ENCODE results near the gene GIPC3.
"Not testable (repeated sequence)": the region's sequence is repeated elsewhere in the genome, so short reads cannot be mapped to it uniquely, and the experiment has no call there.

Gene GIPC3

DNA sequence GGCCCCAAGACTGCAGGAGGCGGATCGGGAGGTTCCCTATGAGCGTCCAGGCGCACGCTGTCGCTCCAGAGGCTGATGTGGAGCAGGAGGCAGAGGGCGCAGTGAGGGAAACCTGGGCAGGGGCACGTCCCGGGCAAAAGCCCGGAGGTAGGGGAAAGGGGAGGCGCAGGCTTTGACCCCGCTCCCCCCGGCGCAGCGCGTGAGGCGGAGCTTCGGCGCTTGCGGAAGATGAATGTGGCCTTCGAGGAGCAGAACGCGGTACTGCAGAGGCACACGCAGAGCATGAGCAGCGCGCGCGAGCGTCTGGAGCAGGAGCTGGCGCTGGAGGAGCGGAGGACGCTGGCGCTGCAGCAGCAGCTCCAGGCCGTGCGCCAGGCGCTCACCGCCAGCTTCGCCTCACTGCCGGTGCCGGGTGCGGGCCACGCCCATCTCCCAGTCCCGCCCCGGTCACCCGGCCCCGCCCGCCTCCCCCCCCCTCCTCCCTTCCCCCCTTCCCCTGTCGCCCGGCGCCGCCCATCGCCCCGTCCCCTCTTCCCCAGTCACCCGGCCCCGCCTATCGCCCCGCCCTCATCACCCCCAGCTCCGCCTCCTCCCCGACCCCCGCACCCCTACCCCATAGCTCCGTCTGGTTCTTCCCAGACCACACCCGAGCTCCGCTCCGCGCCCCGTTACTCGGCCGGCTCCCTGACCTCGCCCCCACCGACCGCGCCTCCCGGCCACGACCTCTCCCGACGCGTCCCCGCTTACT is 8.4 kb upstream of the GIPC3 start:
- no peak for DNase-seq (ENCODE audit: low read depth)

DNA sequence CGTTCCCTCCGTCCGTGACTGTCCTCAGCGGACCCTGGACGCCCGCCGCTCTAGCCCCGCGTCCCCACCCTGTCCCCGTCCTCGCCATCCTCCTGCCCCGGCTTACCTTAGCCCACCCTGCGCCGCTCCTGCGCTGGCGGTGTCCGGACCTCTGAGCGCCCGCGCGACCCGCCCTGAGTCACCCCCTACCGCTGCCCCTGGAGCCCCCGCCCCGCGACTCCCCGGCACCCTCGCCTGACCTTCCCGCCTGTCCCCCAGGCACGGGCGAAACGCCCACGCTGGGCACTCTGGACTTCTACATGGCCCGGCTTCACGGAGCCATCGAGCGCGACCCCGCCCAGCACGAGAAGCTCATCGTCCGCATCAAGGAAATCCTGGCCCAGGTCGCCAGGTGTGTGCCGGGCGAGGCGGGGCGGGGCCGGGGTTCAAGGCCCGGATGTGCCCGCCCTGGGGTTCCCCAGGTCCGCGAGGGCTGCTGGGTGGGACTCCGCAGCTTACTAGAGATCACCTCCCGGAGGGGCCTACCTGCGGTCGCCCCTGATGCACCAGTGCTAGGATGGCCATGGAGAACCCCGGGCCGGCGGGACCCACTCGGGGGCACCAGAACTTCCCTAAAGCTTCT is 7.4 kb upstream of the GIPC3 start:
- DNase-seq (ENCODE audit: low read depth): no peak

DNA sequence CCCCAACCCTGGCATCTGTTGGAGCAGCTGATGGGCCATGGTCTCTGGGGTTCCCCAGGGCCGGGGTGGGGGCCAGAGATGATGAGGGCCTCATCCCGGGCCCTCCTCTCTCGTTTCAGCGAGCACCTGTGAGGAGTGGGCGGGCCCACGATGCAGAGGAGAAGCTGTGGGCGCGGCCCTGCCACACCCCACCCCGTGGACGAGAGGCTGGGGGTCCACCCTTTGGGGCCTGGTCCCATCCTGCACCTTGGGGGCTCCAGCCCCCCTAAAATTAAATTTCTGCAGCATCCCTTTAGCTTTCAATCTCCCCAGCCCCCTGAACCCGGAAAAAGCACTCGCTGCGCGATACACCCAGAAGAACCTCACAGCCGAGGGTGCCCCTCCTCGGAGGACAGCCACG is 6.9 kb upstream of the GIPC3 start:
- no peak for DNase-seq (ENCODE audit: low read depth)

DNA sequence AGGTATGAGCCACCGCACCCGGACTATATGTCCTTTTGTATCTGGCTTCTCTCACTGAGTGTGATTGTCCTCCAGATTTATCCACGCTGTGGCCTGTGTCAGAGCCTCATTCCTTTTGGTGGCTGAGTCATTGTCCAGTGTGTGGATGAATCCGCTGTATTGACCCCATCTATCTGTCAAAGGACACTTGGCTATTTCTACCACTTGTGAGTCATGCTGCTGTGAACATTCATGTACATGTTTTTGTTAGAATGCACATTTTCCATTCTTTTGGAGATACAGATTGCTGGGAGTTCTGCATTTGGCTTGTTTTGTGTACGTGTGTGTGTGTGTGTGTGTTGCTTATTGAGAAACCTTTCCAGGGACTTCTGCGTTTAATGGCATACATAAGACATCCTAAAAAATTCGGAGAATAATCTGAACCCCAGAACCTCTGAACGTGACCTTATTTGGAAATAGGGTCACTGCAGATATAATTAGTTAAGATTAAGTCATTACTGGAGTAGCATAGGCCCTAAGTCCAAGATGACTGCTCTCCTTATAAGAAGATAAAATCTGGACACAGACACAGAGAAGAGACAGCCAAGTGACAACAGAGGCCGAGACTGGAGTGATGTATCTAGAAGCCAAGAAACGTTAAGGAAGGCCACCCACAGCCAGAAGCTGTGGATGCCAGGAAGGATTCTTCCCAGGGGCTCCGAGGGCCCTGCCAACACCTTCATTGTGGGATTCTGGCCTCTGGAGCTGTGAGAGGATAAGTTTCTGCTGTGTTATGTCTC is 4.9 kb upstream of the GIPC3 start:
- no peak for DNase-seq (ENCODE audit: low read depth)

DNA sequence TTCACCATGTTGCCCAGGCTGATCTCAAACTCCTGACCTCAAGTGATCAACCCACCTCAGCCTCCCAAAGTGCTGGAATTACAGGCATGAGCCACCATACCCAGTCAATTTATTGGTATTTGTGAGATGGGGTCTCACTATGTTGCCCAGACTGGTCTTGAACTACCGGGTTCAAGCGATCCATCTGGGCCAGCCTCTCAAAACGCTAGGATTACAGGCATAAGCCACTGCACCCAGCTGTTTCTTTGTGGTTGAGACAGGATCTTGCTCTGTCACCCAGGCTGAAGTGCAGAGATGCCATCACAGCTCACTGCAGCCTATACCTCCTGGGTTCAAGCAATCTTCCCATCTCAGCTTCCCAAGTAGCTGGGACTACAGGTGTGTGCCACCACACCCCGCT is 3.5 kb upstream of the GIPC3 start:
- DNase-seq (ENCODE audit: low read depth): not testable (repeated sequence)

DNA sequence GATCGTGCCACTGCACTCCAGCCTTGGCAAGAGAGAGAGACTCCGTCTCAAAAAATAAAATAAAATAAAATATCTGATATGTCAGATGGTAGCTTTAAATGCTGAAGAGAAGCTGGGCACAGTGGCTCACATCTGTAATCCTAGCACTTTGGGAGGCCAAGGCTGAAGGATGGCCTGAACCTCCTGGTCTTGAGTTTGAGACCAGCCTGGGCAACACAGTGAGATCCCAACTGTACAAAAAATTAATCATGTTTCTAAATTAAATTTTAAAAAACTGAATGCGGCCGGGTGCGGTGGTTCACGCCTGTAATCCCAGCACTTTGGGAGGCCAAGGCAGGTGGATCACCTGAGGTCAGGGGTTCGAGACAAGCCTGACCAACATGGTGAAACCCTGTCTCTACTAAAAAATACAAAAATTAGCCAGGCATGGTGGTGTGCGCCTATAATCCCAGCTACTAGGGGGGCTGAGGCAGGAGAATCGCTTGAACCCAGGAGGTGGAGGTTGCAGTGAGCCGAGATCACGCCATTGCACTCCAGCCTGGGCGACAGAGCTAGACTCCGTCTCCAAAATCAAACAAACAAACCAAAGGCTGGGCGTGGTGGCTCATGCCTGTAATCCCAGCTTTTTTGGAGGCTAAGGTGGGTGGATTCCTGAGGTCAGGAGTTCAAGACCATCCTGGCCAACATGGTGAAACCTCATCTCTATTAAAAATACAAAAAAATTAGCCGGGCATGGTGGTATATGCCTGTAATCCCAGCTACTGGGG is 1.1 kb upstream of the GIPC3 start:
- not testable (repeated sequence) for DNase-seq (ENCODE audit: low read depth)

DNA sequence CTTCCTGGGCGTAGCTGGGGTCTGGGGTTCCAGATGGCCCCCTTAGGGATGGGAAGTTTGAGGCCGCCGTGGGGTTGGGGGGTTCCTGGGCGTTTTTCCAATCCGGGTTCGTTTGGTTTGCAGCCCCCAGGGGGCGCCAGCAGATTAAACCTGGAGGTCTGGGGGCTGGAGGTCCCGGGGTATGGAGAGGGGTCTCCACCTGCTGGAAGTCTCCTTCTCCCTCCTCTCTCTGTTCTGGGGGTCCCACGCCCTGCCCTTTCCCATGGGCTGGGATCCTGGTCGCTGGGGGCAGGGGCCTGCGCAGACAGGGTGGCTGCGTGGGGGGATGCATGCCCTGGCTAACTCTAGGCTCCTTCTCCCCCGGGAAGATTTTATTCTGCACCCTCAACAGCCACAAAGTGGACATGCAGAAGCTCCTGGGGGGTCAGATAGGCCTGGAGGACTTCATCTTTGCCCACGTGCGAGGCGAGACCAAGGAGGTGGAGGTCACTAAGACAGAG is 899 bp downstream of the GIPC3 start:
- DNase-seq (ENCODE audit: low read depth): no peak

DNA sequence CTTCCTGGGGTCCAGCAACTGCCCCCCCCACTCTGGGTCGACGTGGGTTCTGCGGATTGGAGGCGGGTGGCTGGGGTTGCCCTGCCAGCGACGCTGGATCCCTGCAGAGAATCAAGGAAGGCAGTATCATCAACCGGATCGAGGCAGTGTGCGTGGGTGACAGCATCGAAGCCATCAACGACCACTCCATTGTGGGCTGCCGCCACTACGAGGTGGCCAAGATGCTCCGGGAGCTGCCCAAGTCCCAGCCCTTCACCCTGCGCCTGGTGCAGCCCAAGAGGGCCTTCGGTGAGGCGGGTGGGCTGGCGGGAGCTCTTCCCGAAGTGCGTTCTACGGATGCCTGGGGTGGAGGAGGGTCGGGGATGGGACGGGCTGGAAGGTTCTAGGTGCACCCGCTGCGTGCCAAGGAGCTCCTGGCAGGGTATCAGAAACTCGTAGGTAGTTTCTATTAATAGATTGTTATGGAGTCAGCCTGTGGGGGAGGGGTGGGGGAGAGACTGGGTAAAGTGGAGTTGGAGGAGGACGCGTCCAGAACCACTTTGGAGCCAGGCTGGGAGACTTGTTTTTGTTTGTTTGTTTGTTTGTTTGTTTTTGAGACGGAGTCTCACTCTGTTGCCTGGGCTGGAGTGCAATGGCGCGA is 1.5 kb downstream of the GIPC3 start:
- DNase-seq (ENCODE audit: low read depth): no peak

DNA sequence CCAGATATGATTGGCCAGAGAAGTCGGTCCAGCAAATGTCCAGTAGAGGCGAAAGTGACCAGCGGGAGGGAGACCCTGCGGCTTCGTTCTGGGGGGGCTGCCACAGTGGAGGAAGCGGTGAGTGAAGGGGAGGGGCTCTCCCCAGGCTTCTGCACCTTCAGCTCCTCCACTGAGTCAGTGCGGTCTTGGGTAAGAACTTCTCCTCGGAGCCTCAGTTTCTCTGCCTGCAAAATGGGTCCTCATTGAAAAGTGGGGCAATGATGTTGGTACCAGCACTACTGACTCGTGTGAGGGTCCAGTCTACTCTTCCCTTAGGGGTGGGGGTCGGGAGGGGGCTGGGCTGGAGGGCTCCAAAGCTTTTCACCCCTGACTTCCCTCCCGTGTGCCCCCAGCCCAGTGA is 4.2 kb downstream of the GIPC3 start:
- DNase-seq (ENCODE audit: low read depth): no peak

DNA sequence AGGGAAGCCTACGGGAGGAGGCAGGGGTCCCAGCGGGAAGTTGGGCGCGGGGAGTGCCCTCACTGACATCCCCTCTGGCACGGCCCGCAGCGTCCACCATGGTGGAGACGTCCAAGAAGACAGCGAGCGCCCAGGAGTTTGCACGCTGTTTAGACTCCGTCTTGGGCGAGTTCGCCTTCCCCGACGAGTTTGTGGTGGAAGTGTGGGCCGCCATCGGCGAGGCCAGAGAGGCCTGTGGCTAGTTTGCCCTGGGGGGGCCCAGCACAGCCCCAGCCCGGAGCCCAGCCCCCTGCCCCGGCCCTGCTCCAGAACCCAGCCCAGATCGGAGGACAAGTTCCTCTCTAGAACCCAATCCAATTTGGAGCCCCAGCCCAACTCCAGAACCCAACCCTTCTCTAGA is 4.7 kb downstream of the GIPC3 start:
- DNase-seq (ENCODE audit: low read depth): no peak

DNA sequence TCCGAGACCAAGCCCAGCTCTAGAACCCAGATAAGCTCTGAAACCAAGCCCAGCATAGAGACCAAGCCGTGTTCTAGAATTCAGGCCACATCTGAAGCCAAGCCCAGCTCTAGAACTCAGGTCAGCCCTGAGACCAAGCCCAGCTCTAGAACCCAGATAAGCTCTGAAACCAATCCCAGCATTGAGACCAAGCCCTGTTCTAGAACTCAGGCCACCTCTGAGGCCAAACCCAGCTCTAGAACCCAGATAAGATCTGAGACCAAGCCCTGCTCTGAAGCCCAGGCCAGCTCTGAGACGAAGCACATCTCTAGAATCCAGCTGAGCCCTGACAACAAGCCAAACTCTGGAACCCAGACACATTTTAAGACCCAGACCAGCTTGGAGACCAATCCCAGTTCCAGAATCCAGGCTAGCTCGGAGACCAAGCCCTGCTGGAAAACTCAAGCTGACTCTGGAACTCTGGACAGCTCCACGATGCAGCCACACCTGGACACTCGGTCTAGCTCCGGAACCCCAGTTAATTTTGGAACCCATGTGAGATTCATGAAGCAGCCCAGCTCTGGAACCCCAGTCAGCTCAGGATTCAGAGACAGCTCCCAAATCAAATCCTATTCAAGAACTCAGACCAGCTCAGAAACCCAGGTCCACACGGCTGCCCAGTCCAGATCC is 5.8 kb downstream of the GIPC3 start:
- DNase-seq (ENCODE audit: low read depth): no peak

DNA sequence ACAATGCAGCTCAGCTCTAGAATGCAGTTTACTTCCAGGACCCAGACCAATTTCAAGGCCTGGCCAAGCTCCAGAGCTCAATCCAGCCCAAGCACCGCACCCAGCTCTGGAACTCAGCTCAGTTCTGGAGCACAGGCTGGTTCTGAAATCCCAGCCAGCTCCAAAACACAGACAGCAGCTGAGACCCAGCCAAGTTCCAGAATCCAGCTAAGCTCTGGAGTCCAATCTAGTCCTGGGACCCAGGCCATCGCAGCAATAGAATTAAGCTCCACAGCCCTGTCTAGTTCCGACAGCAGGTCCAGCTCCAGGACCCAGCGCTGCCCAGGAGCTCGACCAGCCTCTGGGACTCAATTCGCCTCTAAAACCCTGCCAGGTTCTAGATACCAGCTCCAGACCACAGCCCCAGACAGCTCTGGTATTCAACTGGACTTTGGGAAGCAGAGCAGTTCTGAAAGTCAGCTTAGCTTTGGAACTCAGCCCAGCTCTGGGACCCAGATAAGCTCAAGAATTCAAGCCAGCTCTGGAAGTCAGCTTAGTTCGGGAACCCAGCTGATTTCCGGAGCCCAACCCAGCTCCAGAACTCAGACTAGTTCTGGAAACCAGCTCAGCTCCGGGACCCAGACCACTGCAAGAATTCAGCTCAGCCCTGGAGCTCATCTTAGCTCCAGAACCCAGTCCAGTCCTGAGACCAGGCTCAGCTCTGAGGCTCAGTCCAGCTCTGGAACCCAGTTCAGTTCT is 6.8 kb downstream of the GIPC3 start:
- DNase-seq (ENCODE audit: low read depth): no peak

DNA sequence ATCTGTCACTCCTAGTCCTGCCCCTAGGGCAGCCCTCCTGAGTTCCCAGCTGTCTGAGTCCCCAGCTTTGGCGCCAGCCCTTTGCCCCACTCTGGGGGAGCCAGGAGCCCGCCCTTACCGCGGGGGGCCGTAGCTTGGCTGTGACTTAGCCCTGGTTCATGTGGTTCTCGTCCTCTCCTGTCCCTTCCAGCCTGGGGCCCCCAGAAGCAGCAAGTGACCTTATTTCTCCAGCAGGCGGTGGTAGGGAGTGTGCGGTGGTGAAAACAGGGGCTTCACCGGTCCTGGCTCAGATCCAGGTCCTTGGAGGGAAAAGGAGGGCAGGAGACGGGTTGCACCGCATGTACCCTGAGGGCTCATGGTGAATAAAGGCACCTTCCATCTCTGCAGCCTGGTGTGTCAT is 7.9 kb downstream of the GIPC3 start:
- no peak for DNase-seq (ENCODE audit: low read depth)

DNA sequence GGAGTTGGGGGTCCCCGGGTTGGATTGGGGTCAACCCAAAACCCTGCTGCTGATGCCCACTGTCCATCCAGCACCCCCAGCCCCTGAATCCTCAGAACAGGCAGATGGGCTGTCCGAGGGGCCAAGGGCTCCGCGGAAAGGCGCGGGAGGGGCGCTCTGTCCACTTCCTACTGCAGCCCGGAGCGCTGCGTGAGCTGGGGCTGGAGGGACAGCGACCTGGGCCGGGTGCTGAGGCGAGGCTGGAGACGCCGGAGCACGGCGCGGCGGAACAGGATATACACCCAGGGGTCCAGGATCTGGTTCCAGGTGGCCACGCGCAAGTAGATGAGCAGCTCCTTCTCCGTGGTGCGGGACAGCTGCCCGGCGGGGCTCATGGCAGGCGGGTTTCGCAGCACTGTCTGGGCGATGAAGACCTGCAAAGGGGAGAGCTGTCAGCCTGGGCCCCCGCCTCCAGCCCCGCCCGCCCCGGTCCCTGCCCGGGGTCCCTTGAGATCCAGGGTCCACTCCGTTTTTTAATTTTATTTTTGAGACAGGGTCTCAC is 10.3 kb downstream of the GIPC3 start:
- no peak for DNase-seq (ENCODE audit: low read depth)

DNA sequence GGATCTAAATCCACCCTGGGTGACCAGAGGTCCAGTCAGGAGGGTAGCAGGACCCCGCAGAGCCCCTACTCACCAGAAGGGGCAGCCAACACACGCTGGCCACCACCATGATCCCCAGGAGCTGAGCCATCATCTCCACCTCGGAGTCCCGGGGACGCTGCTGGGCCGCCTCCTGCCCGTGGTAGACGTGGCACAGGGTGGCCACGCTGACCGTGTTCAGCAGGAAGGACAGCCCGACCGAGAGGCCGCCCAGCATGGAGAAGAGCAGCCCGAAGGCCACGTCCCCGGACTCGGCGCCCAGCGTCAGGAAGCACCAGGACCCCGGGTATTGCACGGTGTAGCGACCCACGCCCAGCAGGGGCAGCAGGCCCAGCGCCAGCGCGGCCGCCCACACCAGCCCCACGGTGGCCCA is 14.5 kb downstream of the GIPC3 start:
- no peak for DNase-seq (ENCODE audit: low read depth)

DNA sequence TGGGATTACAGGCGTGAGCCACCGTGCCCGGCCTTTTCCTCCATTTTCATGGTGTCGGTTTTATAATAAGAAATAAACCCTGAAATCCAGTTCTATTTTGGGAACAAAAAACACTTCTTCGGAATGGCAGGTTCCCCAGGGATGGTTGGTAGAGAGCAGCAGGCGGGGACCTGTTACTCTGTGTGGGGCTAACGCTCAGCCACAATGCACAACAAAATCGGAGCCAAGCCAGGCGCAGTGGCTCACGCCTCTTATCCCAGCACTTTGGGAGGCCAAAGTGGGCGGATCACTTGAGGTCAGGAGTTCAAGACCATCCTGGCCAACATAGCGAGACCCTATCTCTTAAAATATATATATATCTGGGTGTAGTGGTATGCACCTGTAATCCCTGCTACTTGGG is 15.7 kb downstream of the GIPC3 start:
- no peak for DNase-seq (ENCODE audit: low read depth)

DNA sequence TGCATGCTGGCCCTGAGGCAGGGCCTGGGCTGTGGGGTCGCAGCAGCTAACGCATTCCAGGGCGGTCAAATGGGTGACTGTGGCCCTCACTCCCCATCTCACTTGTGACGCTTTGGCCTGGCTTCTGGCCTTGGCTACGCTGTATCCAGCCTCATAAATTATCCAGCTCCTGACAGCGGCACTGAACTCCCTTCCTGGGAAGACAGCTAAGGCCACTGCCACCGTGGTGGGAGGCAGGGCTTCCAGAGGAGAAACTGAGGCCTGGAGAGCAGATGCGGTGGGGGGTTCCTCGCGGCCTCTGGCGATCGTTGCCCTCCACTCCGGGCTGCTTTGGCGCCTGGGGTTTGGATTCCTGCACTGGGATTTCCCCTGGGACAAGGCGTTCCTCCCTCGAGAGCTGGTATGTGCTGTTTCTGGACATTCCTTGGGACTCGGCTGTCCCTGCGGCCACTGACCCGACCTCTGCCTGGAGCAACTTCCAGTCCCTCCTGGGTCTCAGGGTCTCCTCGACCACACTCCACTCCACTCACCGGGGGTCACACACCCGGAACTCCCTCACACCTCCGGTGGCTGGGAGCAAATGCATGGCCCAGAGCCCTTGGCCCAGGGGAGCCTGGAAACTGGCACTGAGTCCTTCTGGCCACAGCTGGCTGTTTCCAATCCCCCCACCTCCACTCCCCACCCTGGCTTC is 18.0 kb downstream of the GIPC3 start:
- no peak for DNase-seq (ENCODE audit: low read depth)

DNA sequence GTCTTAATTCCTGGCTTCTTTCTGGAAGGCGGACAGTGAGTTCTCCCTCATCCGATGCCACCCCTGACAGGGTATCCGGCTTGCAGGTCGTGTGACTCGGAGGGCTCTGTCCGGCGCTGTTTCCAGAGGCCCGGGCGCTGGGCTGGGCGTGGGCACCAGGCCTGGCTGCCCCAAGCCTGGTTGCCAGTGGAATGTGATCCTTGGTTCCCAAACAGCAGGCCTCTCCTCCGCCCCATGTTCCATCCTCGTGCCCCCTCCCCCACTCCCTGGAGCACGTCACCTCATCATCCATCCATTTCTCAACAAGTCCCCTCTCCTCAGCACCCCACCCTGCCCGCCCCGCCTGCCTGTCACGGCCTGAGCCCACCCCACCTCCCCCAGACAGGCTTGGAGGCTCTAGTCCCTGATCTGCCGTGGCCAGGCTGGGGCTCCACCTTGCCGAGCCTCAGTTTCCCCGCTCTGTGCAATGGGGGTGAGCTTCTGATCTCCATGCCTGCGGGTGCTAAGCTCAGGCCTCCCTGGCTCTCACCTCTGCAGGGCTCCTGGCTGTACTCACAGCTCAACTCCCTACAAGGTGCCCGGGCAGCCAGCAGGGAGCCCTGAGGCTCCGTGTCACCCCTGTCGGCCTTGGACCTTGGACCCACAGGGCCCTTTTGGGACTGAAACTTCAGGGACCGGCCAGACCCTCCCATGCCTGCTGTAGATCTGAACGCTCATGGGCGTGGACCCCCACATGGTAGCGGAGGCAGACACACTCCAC is 19.1 kb downstream of the GIPC3 start:
- DNase-seq (ENCODE audit: low read depth): no peak

DNA sequence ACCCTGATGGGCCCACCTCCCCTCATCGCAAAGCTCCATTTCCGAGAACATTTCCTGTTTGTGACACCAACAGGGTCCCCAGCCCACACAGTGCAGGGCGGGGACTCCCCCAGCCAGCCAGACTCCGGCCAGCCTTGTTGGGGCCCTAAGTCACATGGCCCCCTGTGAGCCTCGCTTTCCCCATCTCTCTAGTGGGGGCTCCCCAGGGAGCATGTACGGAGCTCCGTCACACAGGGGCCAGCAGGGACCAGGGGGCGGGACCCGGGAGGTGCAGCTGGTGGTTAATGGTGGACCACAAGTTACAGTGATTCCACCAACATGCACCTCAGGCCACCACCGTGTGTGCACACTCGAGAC is 19.7 kb downstream of the GIPC3 start:
- no peak for DNase-seq (ENCODE audit: low read depth)
